ENCODE results near the gene DNAH17.

- TF ChIP-seq SIN3A (IDR thresholded peaks at IDR 0.05; ENCODE audit: borderline replicate concordance, low read depth, low read length) = no peak
- no peak for TF ChIP-seq NRF1 (IDR thresholded peaks at IDR 0.05; ENCODE audit: low read depth, low read length)
- no peak for TF ChIP-seq POLR2AphosphoS5 (IDR thresholded peaks at IDR 0.05; ENCODE audit: low read depth, low read length)
- TF ChIP-seq EZH2phosphoT487 (IDR thresholded peaks at IDR 0.05; ENCODE audit: borderline replicate concordance, low read depth) = no peak
- TF ChIP-seq, protein P1, sequence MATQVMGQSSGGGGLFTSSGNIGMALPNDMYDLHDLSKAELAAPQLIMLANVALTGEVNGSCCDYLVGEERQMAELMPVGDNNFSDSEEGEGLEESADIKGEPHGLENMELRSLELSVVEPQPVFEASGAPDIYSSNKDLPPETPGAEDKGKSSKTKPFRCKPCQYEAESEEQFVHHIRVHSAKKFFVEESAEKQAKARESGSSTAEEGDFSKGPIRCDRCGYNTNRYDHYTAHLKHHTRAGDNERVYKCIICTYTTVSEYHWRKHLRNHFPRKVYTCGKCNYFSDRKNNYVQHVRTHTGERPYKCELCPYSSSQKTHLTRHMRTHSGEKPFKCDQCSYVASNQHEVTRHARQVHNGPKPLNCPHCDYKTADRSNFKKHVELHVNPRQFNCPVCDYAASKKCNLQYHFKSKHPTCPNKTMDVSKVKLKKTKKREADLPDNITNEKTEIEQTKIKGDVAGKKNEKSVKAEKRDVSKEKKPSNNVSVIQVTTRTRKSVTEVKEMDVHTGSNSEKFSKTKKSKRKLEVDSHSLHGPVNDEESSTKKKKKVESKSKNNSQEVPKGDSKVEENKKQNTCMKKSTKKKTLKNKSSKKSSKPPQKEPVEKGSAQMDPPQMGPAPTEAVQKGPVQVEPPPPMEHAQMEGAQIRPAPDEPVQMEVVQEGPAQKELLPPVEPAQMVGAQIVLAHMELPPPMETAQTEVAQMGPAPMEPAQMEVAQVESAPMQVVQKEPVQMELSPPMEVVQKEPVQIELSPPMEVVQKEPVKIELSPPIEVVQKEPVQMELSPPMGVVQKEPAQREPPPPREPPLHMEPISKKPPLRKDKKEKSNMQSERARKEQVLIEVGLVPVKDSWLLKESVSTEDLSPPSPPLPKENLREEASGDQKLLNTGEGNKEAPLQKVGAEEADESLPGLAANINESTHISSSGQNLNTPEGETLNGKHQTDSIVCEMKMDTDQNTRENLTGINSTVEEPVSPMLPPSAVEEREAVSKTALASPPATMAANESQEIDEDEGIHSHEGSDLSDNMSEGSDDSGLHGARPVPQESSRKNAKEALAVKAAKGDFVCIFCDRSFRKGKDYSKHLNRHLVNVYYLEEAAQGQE (IDR thresholded peaks at IDR 0.05; ENCODE audit: low read depth, low read length) = no peak
- TF ChIP-seq RAD21 (IDR thresholded peaks at IDR 0.05; ENCODE audit: low read length) = no peak
- TF ChIP-seq, protein P2, sequence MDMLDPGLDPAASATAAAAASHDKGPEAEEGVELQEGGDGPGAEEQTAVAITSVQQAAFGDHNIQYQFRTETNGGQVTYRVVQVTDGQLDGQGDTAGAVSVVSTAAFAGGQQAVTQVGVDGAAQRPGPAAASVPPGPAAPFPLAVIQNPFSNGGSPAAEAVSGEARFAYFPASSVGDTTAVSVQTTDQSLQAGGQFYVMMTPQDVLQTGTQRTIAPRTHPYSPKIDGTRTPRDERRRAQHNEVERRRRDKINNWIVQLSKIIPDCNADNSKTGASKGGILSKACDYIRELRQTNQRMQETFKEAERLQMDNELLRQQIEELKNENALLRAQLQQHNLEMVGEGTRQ (IDR thresholded peaks at IDR 0.05; ENCODE audit: borderline replicate concordance, low read depth, low read length) = no peak
Measured at GRCh38 chr17:78419970-78420815, 157.0 kb downstream of the DNAH17 start.

Measured in SK-N-SH (cell line).